HEK293 (cell line): ENCODE measurements around the gene ITGA11.
A peak's percentile ranks its signal among the peaks of the same experiment; 100 is the strongest.

Source experiments
- HIC1 ChIP-seq: fragments of 450-650 bp; formaldehyde crosslinking; IDR thresholded peaks from 2 replicates; pipeline ENCODE4 v1.5.1; 2016; ENCODE audit warnings: missing biosample characterization, missing genetic modification characterization
- HOXD13 ChIP-seq: sonication (generic); formaldehyde crosslinking; IDR thresholded peaks from 2 replicates; pipeline ENCODE4 v1.8.0; 2022; ENCODE audit warnings: missing genetic modification reagents, borderline replicate concordance
- KLF10 ChIP-seq: fragments of 450-650 bp; IDR thresholded peaks from 2 replicates; pipeline ENCODE4 v1.5.1; 2018; ENCODE audit warnings: missing biosample characterization, mild to moderate bottlenecking, missing genetic modification characterization
- KLF7 ChIP-seq: fragments of 450-650 bp; formaldehyde crosslinking; IDR thresholded peaks from 2 replicates; pipeline ENCODE4 v1.5.1; 2016; ENCODE audit warnings: missing biosample characterization, missing genetic modification characterization, borderline replicate concordance
- PRDM1 ChIP-seq: fragments of 450-650 bp; formaldehyde crosslinking; IDR thresholded peaks from 2 replicates; pipeline ENCODE4; 2016; ENCODE audit warnings: missing biosample characterization, missing genetic modification characterization
- PRDM6 ChIP-seq: fragments of 450-650 bp; formaldehyde crosslinking; IDR thresholded peaks from 2 replicates; pipeline ENCODE4 v1.5.1; 2017; ENCODE audit warnings: missing biosample characterization, missing genetic modification characterization
- REPIN1 ChIP-seq: fragments of 450-650 bp; formaldehyde crosslinking; IDR thresholded peaks from 2 replicates; pipeline ENCODE4 v1.5.1; 2017; ENCODE audit warnings: missing biosample characterization, missing genetic modification characterization, low read depth
- YY1 ChIP-seq: fragments of 450-650 bp; formaldehyde crosslinking; IDR thresholded peaks from 2 replicates; pipeline ENCODE4 v1.5.1; 2018; ENCODE audit warnings: missing biosample characterization, missing genetic modification characterization
- ZBTB20 ChIP-seq: fragments of 450-650 bp; formaldehyde crosslinking; IDR thresholded peaks from 2 replicates; pipeline ENCODE4 v1.5.1; 2016; ENCODE audit warnings: missing biosample characterization, missing genetic modification characterization
- ZBTB21 ChIP-seq: fragments of 450-650 bp; formaldehyde crosslinking; IDR thresholded peaks from 2 replicates; pipeline ENCODE4 v1.5.1; 2017; ENCODE audit warnings: missing biosample characterization, missing genetic modification characterization
- ZBTB7A ChIP-seq: fragments of 450-650 bp; formaldehyde crosslinking; IDR thresholded peaks from 2 replicates; pipeline ENCODE4 v1.5.1; 2016; ENCODE audit warnings: low read depth, missing biosample characterization, missing genetic modification characterization
- ZFHX2 ChIP-seq: fragments of 450-650 bp; formaldehyde crosslinking; conservative IDR thresholded peaks from 2 replicates; pipeline ENCODE4 v1.5.1; 2016; ENCODE audit warnings: missing biosample characterization, missing genetic modification characterization
- ZNF132 ChIP-seq: fragments of 450-650 bp; formaldehyde crosslinking; IDR thresholded peaks from 2 replicates; pipeline ENCODE4 v1.5.1; 2017; ENCODE audit warnings: missing biosample characterization, missing genetic modification characterization, borderline replicate concordance
- ZNF138 ChIP-seq: fragments of 450-650 bp; formaldehyde crosslinking; IDR thresholded peaks from 2 replicates; pipeline ENCODE4 v1.5.1; 2016; ENCODE audit warnings: missing biosample characterization, missing genetic modification characterization, borderline replicate concordance
- ZNF16 ChIP-seq: fragments of 450-650 bp; formaldehyde crosslinking; IDR thresholded peaks from 2 replicates; pipeline ENCODE4 v1.5.1; 2016; ENCODE audit warnings: low read depth, missing biosample characterization, missing genetic modification characterization
- ZNF221 ChIP-seq: fragments of 450-650 bp; formaldehyde crosslinking; IDR thresholded peaks from 2 replicates; pipeline ENCODE4 v1.5.1; 2017; ENCODE audit warnings: missing biosample characterization, missing genetic modification characterization, borderline replicate concordance
- ZNF24 ChIP-seq: fragments of 450-650 bp; formaldehyde crosslinking; IDR thresholded peaks from 2 replicates; pipeline ENCODE4 v1.5.1; 2016; ENCODE audit warnings: missing biosample characterization, missing genetic modification characterization
- ZNF311 ChIP-seq: fragments of 450-650 bp; formaldehyde crosslinking; IDR thresholded peaks from 2 replicates; pipeline ENCODE4 v1.5.1; 2017; ENCODE audit warnings: missing biosample characterization, missing genetic modification characterization, borderline replicate concordance
- ZNF391 ChIP-seq: fragments of 450-650 bp; formaldehyde crosslinking; IDR thresholded peaks from 2 replicates; pipeline ENCODE4 v1.5.1; 2016; ENCODE audit warnings: low read depth, missing biosample characterization, missing genetic modification characterization, borderline replicate concordance
- ZNF433 ChIP-seq: fragments of 450-650 bp; formaldehyde crosslinking; IDR thresholded peaks from 2 replicates; pipeline ENCODE4 v1.5.1; 2016; ENCODE audit warnings: missing biosample characterization, missing genetic modification characterization, low read depth
- ZNF514 ChIP-seq: fragments of 450-650 bp; formaldehyde crosslinking; IDR thresholded peaks from 2 replicates; pipeline ENCODE4 v1.5.1; 2016; ENCODE audit warnings: missing biosample characterization, missing genetic modification characterization
- ZNF518A ChIP-seq: fragments of 450-650 bp; formaldehyde crosslinking; conservative IDR thresholded peaks from 2 replicates; pipeline ENCODE4 v1.5.1; 2016; ENCODE audit warnings: low read depth, missing biosample characterization, missing genetic modification characterization
- ZNF544 ChIP-seq: fragments of 450-650 bp; formaldehyde crosslinking; IDR thresholded peaks from 2 replicates; pipeline ENCODE4 v1.5.0; 2017; ENCODE audit warnings: missing biosample characterization, missing genetic modification characterization
- ZNF585B ChIP-seq: fragments of 450-650 bp; formaldehyde crosslinking; IDR thresholded peaks from 2 replicates; pipeline ENCODE4 v1.5.1; 2016; ENCODE audit warnings: missing biosample characterization, missing genetic modification characterization
- ZNF596 ChIP-seq: fragments of 450-650 bp; IDR thresholded peaks from 2 replicates; pipeline ENCODE4 v1.5.0; 2018; ENCODE audit warnings: missing biosample characterization, mild to moderate bottlenecking, missing genetic modification characterization, moderate library complexity
- ZNF621 ChIP-seq: fragments of 450-650 bp; formaldehyde crosslinking; IDR thresholded peaks from 2 replicates; pipeline ENCODE4 v1.5.1; 2017; ENCODE audit warnings: missing biosample characterization, missing genetic modification characterization
- ZNF624 ChIP-seq: fragments of 450-650 bp; formaldehyde crosslinking; IDR thresholded peaks from 2 replicates; pipeline ENCODE4 v1.5.1; 2017; ENCODE audit warnings: missing biosample characterization, missing genetic modification characterization
- ZNF777 ChIP-seq: fragments of 450-650 bp; formaldehyde crosslinking; IDR thresholded peaks from 2 replicates; pipeline ENCODE4 v1.5.1; 2017; ENCODE audit warnings: missing biosample characterization, missing genetic modification characterization, borderline replicate concordance
- ZSCAN23 ChIP-seq: fragments of 450-650 bp; formaldehyde crosslinking; IDR thresholded peaks from 2 replicates; pipeline ENCODE4 v1.5.1; 2016; ENCODE audit warnings: missing biosample characterization, missing genetic modification characterization
- ZSCAN4 ChIP-seq: fragments of 450-650 bp; formaldehyde crosslinking; IDR thresholded peaks from 2 replicates; pipeline ENCODE4 v1.5.1; 2017; ENCODE audit warnings: missing biosample characterization, missing genetic modification characterization

Gene ITGA11

GRCh38 chr15:68277603-68278344 lies 154.2 kb downstream of the ITGA11 start, which contains the start of gene FEM1B (continued):
- TF ChIP-seq ZNF518A (peak; percentile 90), ZNF16 (tag by site-specific recombination) (0 out of 2 replicates have a peak, but pooled peaks have one; percentile 43), YY1 (tag by site-specific recombination) (peak; percentile 87), ZFHX2 (tag by site-specific recombination) (peak; percentile 78), ZSCAN4 (tag by site-specific recombination) (peak; percentile 75), PRDM1 (tag by site-specific recombination) (no peak), ZNF777 (tag by site-specific recombination) (no peak; the same call in 1 of the 2 replicates), ZNF24 (tag by site-specific recombination) (peak; percentile 97), REPIN1 (peak; percentile 98), ZNF221 (tag by site-specific recombination) (no peak), HIC1 (tag by site-specific recombination) (peak; percentile 97), ZNF514 (tag by site-specific recombination) (no peak), ZNF138 (tag by site-specific recombination) (no peak), ZNF433 (tag by site-specific recombination) (no peak), KLF10 (tag by site-specific recombination) (peak; percentile 88), ZBTB7A (tag by site-specific recombination) (peak; percentile 96), ZSCAN23 (tag by site-specific recombination) (peak; percentile 99), ZNF544 (tag by site-specific recombination) (no peak), ZNF391 (tag by site-specific recombination) (peak; percentile 98), ZBTB21 (peak; percentile 81; the same call in 1 of the 2 replicates), ZBTB20 (peak; percentile 98), ZNF596 (tag by site-specific recombination) (peak; percentile 47; the same call in 1 of the 2 replicates), ZNF585B (tag by site-specific recombination) (no peak), ZNF132 (tag by site-specific recombination) (no peak), HOXD13 (CRISPR knock-in tag) (no peak), PRDM6 (tag by site-specific recombination) (no peak), ZNF624 (peak; percentile 60; the same call in 1 of the 2 replicates), KLF7 (tag by site-specific recombination) (peak; percentile 98; the same call in 1 of the 2 replicates), ZNF311 (tag by site-specific recombination) (no peak), ZNF621 (tag by site-specific recombination) (no peak)
